Measurements from ENCODE around the gene IL3.

DNA sequence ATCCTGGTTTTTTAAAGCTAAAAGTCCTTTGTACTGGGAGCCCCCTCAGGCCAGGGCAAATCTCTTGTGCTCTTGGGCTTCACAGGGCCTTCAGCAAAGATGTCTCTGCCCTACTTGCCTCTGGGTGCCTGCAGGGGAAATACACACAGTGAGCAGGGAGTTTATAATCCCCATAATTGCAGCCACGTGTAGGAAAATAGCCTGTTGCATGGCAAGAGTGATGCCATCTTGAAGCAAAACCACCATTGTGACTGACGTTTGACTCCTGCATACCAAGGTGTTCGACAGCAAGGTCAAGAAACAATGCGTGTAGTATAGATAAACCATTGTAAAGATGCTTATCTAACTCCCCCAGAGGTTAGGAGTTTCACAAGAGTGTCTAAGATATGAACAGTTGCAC is 11.4 kb upstream of the IL3 start:
- TF ChIP-seq, protein P1, sequence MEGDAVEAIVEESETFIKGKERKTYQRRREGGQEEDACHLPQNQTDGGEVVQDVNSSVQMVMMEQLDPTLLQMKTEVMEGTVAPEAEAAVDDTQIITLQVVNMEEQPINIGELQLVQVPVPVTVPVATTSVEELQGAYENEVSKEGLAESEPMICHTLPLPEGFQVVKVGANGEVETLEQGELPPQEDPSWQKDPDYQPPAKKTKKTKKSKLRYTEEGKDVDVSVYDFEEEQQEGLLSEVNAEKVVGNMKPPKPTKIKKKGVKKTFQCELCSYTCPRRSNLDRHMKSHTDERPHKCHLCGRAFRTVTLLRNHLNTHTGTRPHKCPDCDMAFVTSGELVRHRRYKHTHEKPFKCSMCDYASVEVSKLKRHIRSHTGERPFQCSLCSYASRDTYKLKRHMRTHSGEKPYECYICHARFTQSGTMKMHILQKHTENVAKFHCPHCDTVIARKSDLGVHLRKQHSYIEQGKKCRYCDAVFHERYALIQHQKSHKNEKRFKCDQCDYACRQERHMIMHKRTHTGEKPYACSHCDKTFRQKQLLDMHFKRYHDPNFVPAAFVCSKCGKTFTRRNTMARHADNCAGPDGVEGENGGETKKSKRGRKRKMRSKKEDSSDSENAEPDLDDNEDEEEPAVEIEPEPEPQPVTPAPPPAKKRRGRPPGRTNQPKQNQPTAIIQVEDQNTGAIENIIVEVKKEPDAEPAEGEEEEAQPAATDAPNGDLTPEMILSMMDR (conservative IDR thresholded peaks at IDR 0.05; ENCODE audit: low read length): no peak
- TF ChIP-seq EZH2phosphoT487 (IDR thresholded peaks at IDR 0.05; ENCODE audit: borderline replicate concordance): no peak

All from Loucy (cell line).